D721Med (cell line): ENCODE data around the gene SLC16A4.

Source experiments
- DNase-seq: peaks from one replicate; pipeline ENCODE4 v3.0.0; 2011; ENCODE audit warnings: low spot score; ENCODE audit not compliant: insufficient read length
- FAIRE-seq: peaks from 2 replicates; lab custom pipeline; 2011; peaks lifted over from hg19 to GRCh38; lab: Jason Lieb, UNC
- CTCF ChIP-seq: IDR thresholded peaks from 2 replicates; pipeline ENCODE4 v1.5.1; 2012; ENCODE audit warnings: mild to moderate bottlenecking, control low read depth; ENCODE audit not compliant: insufficient read depth; ENCODE audit errors: missing control alignments

SLC16A4 gene

GRCh38 chr1:110316735-110317134 lies 74.1 kb downstream of the SLC16A4 start:
- no peak for TF ChIP-seq CTCF
- no peak for FAIRE-seq
- DNase-seq: no peak
